D721Med (cell line): ENCODE results near the gene CUL2.
"Not testable (repeated sequence)": the region's sequence is repeated elsewhere in the genome, so short reads cannot be mapped to it uniquely, and the experiment has no call there.

Experiments
- DNase-seq: peaks from one replicate; pipeline ENCODE4 v3.0.0; 2011; ENCODE audit warnings: low spot score; ENCODE audit not compliant: insufficient read length
- FAIRE-seq: peaks from 2 replicates; lab custom pipeline; 2011; peaks lifted over from hg19 to GRCh38; lab: Jason Lieb, UNC
- TF ChIP-seq, protein P1 (sequence below): IDR thresholded peaks from 2 replicates; pipeline ENCODE4 v1.5.1; 2012; ENCODE audit warnings: mild to moderate bottlenecking, control low read depth; ENCODE audit not compliant: insufficient read depth; ENCODE audit errors: missing control alignments

CUL2 gene

DNA sequence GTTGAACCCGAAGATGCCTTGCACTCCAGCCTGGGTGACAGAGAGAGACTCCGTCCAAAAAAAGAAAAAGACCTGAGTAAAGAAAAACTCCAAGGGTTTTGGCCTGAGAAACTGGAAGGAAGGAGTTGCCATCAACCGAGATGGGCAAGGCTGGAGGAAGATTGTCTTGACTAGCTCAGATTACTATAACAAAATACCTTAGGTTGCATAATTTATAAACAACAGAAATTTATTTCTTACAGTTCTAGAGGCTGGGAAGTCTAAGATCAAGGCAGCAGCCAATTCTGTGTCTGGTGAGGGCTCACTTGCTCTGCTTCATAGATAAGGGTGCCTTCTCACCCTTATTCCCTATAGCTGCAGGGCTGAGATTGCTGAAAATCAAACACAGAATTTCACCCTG is 91.2 kb downstream of the CUL2 start:
- TF ChIP-seq, protein P1, sequence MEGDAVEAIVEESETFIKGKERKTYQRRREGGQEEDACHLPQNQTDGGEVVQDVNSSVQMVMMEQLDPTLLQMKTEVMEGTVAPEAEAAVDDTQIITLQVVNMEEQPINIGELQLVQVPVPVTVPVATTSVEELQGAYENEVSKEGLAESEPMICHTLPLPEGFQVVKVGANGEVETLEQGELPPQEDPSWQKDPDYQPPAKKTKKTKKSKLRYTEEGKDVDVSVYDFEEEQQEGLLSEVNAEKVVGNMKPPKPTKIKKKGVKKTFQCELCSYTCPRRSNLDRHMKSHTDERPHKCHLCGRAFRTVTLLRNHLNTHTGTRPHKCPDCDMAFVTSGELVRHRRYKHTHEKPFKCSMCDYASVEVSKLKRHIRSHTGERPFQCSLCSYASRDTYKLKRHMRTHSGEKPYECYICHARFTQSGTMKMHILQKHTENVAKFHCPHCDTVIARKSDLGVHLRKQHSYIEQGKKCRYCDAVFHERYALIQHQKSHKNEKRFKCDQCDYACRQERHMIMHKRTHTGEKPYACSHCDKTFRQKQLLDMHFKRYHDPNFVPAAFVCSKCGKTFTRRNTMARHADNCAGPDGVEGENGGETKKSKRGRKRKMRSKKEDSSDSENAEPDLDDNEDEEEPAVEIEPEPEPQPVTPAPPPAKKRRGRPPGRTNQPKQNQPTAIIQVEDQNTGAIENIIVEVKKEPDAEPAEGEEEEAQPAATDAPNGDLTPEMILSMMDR: no peak
- no peak for FAIRE-seq
- no peak for DNase-seq

DNA sequence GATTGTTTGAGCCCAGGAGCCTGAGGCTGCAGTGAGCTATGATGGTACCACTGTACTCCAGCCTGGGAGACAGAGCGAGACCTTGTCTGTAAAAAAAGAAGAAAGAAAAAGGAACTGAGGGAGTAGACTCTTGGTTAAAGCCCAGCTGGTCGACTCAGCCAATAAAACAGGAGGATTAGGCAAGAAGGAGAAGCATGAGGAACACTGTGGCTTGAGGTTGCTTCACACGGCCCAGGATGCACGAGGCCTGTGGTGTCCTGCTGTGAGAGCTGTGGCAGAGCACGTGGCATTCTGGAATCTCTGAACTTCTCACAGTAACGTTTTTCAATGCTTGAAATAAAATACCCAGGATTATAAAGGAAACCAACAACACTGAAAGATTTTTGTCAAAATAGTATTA is 93.3 kb downstream of the CUL2 start:
- no peak for FAIRE-seq
- no peak for DNase-seq
- TF ChIP-seq, protein P1: no peak

DNA sequence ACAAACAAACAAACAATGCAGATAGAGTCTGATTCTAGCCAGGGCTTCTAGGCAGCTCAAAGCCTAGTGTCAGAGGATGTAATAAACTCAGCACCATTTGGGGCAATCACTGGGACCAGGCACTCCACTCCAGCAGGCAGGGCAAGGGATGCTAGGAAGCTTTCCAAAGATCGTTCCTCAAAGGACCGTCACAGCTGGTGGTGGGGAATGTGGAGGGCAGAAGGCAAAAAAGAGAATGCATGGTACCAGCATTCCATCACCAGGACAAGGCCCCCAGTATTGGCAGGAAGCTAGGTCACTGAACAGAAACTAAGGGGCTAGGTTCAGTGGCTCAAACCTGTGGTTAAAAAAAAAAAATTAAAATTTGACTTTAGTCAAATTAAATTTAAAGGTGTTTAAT is 94.2 kb downstream of the CUL2 start:
- no peak for FAIRE-seq
- TF ChIP-seq, protein P1: no peak

DNA sequence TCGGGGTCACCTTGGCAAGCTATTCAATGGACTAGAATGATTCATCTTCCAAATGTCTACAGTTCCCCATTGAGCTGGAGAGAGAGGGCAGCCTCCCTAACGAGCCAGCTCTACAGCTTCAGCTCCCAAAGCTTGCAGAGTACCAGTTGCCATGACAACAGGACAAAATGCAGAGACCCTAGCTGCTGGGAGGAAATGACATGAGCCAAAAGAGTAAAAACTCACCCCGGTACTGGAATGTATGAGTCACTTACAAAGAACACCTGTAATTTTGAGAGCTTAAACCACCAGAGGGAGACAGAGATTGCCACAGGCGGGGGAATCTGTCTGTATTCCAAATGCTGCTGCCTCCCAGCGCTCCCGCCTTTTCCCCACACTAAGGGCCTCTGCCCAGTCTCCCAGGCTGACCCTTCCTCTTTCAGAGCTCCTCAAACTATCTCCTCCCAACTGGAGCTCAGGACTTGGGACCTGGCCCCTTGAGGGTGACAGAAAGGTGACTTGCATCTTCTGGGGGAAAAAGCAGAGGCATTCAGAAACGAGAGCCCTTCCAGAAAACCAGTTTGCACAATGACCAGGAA is 95.5 kb downstream of the CUL2 start:
- peak; percentile 57 for DNase-seq
- no peak for FAIRE-seq
- TF ChIP-seq, protein P1: peak; percentile 59

More for the DNA sequence above, 94.2 kb downstream of the CUL2 start:
- no peak for DNase-seq

DNA sequence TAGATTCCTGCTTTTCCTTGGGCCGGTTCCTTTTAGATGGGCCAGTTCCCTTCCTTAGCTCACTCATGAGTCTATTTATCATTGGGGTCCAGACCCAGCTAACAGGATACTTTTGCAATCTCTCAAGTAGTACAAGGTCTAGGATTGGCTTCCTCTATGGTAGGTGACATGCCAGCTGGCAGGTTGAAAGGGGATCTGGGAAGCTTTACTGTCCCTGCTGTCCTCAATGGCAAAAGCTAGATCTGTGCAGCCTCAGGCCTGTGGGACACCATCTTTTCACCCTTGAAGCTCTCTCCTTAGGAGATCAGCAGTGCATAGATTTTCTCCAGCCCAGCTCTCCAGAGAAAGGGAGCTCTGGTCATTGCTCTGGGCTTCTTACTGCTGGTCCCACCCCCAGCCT is 96.4 kb downstream of the CUL2 start:
- DNase-seq: no peak
- FAIRE-seq: no peak
- TF ChIP-seq, protein P1: no peak

DNA sequence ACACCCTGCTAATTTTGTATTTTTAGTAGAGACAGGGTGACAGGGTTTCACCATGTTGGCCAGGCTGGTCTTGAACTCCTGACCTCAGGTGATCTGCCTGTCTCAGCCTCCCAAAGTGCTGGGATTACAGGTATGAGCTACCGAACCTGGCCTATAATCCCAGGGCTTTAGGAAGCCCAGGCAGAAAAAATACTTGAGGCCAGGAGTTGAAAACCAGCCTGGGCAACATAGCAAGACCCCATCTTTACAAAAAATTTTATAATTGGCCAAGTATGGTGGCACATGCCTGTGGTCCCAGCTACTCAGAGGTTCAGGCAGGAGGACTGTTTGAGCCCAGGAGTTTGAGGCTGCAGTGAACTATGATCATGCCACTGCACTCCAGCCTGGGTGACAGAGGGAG is 99.0 kb downstream of the CUL2 start:
- DNase-seq, FAIRE-seq: not testable (repeated sequence)

DNA sequence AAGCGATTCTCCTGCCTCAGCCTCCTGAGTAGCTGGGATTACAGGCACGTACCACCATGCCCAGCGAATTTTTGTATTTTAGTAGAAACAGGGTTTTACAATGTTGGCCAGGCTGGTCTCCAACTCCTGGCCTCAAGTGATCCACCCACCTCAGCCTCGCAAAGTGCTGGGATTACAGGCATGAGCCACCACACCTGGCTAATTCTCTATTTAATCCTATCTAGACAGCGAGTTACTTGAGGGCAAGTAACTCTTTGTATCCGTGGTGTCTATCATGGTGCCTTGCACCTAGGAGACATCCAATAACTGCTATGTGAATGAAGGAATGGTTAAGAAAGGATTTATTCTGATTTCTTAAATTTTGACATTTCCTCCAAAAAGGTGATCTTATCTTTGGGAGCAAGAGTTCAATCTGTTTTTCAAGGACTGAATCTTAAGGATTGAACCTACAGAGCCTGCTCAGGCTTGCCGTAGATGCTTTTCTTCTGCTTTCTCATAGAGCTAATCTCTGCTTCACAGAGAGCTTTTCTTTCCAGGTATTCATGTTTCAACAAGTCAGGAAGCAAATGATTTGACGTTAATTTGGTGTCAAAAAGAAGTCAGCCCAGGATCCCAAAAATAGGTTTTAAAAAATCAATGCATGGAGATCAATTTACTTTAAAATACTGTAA is 101.6 kb downstream of the CUL2 start:
- TF ChIP-seq, protein P1: no peak
- DNase-seq: no peak
- no peak for FAIRE-seq

DNA sequence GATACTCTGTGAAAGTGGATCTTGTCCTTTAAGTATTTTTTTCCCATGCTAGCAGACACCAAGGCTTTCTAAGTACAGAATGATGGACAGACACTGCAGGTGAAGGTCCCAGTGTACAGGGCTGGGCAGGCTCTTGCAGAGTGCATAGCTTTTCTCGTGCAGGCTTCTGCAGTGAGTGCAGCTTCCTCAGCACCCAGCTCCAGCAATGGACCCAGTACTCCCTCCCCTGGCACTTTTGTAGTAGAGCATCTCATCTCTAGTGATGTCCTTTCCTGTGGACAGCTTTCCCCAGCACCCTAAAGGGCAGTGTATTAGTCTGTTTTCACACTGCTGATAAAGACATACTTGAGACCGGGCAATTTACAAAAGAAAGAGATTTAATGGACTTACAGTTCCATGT is 104.3 kb downstream of the CUL2 start:
- TF ChIP-seq, protein P1: no peak
- FAIRE-seq (no peak), DNase-seq (no peak)
